Measurements from ENCODE around the gene RRAS. TPM values are rescaled to one million over a fixed set of nuclear protein-coding genes. Genes with fewer than 3 reads are reported as not detected.

Gene RRAS
- total RNA-seq, 4 donors from 2014 or later: 24.0 to 44.5 (median 28.8) TPM

DNA sequence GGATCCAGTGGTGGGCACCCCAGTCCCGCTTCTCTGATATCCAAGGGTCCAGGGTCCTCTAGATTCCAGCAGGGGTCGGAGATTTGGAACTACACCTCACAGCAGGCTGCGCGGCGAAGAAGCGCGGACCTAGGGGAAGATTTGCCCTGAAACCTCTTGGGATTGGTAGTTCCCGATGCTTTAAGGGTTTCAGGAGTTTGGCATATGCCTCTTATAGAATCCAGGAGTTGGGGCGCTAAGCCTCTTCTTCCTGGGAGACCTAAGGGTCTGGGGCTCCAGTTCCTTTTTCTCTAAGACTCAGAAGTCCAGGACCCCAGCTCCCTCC lies 26.1 kb upstream of the RRAS start:
- Histone ChIP-seq H3K27ac (peak overlapping the region in 2 of 3 donors; percentile 60 to 79), H3K36me3 (peaks cover 16 to 18% of the 10 kb centered on the region in 2 donors), H3K9me3 (no peaks in the 10 kb centered on the region), H3K4me3 (replicated peaks in 1 of 3) (peak overlapping the region; percentile 7 to 72 (median 37)), H3K4me1 (peaks cover 13 to 17% of the 10 kb centered on the region in 2 donors), H3K27me3 (no peaks in the 10 kb centered on the region)
- TF ChIP-seq, protein P1, sequence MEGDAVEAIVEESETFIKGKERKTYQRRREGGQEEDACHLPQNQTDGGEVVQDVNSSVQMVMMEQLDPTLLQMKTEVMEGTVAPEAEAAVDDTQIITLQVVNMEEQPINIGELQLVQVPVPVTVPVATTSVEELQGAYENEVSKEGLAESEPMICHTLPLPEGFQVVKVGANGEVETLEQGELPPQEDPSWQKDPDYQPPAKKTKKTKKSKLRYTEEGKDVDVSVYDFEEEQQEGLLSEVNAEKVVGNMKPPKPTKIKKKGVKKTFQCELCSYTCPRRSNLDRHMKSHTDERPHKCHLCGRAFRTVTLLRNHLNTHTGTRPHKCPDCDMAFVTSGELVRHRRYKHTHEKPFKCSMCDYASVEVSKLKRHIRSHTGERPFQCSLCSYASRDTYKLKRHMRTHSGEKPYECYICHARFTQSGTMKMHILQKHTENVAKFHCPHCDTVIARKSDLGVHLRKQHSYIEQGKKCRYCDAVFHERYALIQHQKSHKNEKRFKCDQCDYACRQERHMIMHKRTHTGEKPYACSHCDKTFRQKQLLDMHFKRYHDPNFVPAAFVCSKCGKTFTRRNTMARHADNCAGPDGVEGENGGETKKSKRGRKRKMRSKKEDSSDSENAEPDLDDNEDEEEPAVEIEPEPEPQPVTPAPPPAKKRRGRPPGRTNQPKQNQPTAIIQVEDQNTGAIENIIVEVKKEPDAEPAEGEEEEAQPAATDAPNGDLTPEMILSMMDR (IDR thresholded peaks at IDR 0.05): peak in 1 of 6 experiments; percentile 9
- TF ChIP-seq POLR2A (IDR thresholded peaks at IDR 0.05): no peak
- intact Hi-C loops (cut with DNase I): no loop called here
- no peak for DNase-seq
- WGBS, 2 donors: 0 to 2% methylated on average over 8 of the region's 9 CpGs

DNA sequence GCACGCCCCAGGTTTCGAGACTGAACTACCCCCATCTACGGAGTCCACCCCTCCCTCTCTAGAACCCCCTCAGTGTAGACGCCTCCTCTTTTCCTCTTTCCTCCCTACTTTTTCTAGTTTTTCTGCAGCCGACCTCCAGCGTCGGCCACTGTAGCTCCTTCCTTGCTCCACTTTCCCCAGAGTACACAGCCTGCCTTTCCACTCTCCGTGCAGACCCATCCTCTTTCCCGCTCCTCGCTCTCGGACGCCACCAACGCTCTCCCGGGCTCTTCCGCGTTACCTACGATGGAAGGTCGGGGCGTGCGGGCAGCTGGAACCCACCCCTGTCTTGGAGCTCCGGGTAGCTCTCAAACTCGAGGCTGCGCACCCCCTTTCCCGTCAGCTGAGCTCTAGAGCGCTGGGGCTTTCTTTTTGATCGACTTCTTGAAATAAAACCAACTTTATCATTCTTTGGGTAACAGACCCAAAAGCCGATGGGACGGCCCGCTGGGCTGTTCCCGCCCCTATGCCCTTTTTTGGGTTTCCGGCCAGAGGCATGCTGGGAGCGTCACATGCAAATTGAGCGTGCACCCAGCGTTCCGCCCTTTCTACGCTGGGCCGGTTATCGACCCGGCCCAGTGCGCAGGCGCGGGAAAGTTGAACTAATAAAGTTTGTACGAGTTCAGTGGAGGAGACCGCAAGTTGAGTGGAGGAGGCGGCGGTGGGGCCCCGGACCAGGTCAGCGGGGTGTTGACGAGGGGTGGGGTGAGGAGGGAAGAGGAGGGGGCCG lies 25.6 kb upstream of the RRAS start, which contains the start of the genes BCL2L12 and IRF3:
BCL2L12 (plus strand) TSS at position 583 of the 769 bp plus-strand sequence. CDS start 760 bp downstream, outside the sequence.
IRF3 (minus strand) TSS at position 507 of the 769 bp plus-strand sequence. CDS start 1,019 bp downstream, outside the sequence.
- peak within 1 kb of the TSS; percentile 47 to 88 (median 72) for H3K4me3 ChIP-seq (replicated peaks in 1 of 3)
- 0 to 1% methylated on average over 49 to 50 of the region's 50 CpGs for WGBS, 2 donors
- H3K4me1 ChIP-seq: peaks cover 13 to 17% of the 10 kb centered on the region in 2 donors
- TF ChIP-seq, protein P1 (IDR thresholded peaks at IDR 0.05): peak in 1 of 6 experiments; percentile 5
- peak in 1 of 2 donors; percentile 81 for TF ChIP-seq POLR2A (IDR thresholded peaks at IDR 0.05)
- no peaks in the 10 kb centered on the region for H3K9me3 ChIP-seq
- no peaks in the 10 kb centered on the region for H3K27me3 ChIP-seq
- peak; percentile 98 to 99 for DNase-seq
- H3K27ac ChIP-seq: peak within 1 kb of the TSS; percentile 76 to 81 (median 79)
- peaks cover 19 to 20% of the 10 kb centered on the region in 2 donors for H3K36me3 ChIP-seq
- intact Hi-C loops (cut with DNase I): no loop called here

DNA sequence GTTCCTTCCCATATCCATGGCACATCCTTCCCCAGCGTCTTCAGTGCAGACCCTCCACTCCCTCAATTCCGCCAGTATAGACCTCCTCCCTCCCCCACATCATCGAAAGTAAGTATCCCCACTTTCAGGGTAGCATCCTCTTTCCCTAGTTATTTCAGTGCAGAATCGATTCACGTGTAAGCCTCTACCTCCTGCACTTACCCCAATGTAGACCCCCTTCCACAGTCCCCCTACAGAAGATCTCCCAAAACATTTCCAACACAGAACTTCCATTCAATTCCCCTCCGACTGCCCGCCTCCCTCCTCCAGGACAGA lies 25.1 kb upstream of the RRAS start:
- intact Hi-C loops (cut with DNase I): no loop called here
- 0 to 1% methylated on average over 7 of the region's 7 CpGs for WGBS, 2 donors
- no peak for DNase-seq
- Histone ChIP-seq H3K9me3 (no peaks in the 10 kb centered on the region), H3K4me3 (replicated peaks in 1 of 3) (peak overlapping the region; percentile 47 to 88 (median 72)), H3K27ac (peak overlapping the region; percentile 76 to 81 (median 79)), H3K36me3 (peaks cover 20 to 23% of the 10 kb centered on the region in 2 donors), H3K4me1 (peaks cover 13 to 17% of the 10 kb centered on the region in 2 donors), H3K27me3 (no peaks in the 10 kb centered on the region)
- TF ChIP-seq POLR2A (IDR thresholded peaks at IDR 0.05): no peak
- TF ChIP-seq, protein P1 (IDR thresholded peaks at IDR 0.05): no peak

DNA sequence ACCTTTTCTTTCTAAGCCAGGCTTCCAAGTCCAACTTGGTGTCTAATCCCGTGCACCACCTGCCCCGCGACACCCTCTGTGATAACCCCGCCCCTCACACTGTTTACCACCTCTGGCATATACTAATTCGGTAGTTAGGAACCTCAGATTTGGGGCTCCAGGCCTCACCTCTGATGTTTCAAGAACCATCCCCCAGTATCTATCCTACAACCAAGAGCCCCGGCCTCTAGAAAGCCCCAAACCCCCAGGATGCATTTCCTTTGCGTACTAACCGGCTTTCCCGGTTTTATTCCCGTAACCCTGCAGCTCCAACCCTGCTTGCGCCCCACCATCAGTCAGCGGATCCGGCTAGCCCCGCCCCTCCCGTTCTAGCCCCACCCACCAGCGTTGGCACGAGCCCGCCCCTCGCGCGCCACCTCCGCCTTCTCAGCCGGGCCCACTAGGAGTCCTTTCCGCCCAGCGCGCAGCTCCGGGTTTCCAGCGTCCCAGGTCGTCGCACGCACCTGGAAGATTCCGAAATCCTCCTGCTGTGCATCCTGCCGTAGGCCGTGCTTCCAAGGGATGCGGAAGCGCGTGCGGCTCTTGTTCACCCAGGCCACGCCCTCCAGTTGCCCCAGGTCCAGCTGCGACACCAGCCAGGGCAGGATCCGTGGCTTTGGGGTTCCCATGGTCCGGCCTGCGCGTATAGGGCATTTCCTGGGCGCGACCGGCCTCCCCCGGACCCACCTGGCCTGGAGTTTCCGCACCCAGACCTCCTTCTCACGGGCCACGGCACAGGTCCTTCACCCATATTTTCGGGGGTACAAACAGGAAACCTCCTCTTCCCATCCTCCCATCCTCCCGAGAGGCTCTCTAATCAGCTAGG lies 24.5 kb upstream of the RRAS start:
- Histone ChIP-seq H3K27ac (peak overlapping the region; percentile 76 to 81 (median 79)), H3K36me3 (peaks cover 23 to 26% of the 10 kb centered on the region in 2 donors), H3K9me3 (no peaks in the 10 kb centered on the region), H3K4me3 (replicated peaks in 1 of 3) (peak overlapping the region; percentile 47 to 88 (median 72)), H3K4me1 (peaks cover 13 to 17% of the 10 kb centered on the region in 2 donors), H3K27me3 (no peaks in the 10 kb centered on the region)
- TF ChIP-seq, protein P1 (IDR thresholded peaks at IDR 0.05): peak in 4 of 6 experiments; percentile 28 to 42 (median 38)
- peak in 1 of 2 donors; percentile 75 for TF ChIP-seq POLR2A (IDR thresholded peaks at IDR 0.05)
- WGBS, 2 donors: 1 to 2% methylated on average over 33 to 48 of the region's 53 CpGs
- intact Hi-C loops (cut with DNase I): no loop called here
- DNase-seq: peak; percentile 90 to 91

Data from thyroid gland (tissue), 4 donors.